ENCODE measurements around the gene PPP2R5E.

PPP2R5E gene

DNA sequence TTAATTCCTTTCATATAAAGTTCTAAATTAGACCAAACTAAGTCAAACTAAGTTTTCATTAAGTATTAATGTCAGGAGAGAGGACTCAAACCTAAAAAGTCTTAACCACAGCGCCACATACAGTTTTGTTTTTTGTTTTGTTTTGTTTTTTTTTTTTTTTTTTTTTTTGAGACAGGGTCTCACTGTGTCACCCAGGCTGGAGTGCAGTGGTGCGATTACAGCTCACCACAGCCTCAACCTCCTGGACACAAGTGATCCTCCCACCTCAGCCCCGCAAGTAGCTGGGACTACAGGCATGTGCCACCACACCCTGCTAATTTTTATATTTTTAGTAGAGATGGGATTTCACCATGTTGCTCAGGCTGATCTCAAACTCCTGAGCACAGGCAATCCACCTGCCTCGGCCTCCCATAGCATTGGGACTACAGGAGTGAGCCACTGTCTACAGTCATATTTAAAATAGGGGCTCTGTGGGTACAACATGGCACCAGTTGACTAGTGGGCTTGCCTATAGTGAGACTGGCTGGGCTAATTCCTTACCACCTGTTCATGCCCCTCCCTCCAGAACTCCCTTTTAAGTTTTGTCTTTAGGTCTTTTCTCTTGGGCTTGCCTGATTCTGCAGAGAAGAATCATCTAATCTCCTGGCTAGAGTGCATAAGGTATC, 110.2 kb downstream of the PPP2R5E start:
- DNase-seq (ENCODE audit: low read depth, low spot score) = no peak

DNA sequence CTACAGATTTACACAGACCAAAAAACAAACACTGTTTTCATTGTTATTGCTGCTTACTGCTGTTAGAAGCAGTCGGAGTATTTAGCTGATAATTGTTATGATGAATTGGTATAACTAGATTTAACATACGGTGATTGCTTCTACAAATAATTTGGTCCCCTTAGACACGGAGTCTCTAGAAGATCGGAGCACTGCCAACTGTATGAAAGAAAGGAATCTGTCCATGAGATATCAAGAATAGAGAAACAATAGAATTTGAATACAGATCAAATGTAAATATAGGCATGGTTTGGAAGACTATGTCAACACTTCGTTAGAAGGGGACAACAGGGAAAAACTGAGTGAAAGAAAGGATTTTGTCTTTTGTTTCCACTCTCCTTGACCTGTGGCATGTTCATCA, 110.9 kb downstream of the PPP2R5E start:
- no peak for DNase-seq (ENCODE audit: low read depth, low spot score)

DNA sequence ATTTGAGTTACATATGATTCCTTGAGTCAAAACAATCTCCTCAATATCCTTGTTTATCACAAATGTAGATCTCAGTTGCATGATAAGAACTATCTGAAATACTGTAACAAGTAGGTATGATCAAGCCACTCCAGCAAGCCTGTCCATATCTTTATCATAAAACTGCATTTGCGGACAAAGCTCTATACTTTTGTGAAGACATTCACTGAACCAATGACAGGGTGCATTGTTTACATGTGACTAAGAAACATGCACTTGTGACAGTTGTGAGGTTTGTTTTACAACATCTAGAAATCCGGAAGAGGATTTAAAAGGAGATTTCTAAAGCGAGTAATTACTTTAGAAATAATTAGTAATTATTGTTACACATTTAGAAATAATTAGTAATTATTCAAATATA, 111.7 kb downstream of the PPP2R5E start:
- DNase-seq (ENCODE audit: low read depth, low spot score) = no peak

DNA sequence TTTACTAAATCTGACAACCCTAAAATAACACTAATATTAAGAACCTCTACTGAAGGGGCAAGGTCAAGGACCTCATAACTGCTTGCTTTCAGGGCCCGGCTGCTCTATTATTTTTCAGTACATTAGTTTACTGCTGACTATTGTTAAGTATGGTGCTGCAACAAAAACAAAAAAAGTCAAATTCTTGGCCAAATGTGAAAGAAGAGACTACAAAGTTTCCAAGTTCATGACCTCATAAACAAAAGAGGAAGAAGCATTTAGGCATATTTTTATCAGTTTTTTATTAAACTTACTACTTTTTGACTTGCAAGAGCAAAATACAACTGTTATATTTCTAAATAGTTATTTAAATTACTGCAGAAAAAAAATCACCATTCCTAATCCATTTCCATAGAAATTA, 114.7 kb downstream of the PPP2R5E start:
- DNase-seq (ENCODE audit: low read depth, low spot score) = no peak

DNA sequence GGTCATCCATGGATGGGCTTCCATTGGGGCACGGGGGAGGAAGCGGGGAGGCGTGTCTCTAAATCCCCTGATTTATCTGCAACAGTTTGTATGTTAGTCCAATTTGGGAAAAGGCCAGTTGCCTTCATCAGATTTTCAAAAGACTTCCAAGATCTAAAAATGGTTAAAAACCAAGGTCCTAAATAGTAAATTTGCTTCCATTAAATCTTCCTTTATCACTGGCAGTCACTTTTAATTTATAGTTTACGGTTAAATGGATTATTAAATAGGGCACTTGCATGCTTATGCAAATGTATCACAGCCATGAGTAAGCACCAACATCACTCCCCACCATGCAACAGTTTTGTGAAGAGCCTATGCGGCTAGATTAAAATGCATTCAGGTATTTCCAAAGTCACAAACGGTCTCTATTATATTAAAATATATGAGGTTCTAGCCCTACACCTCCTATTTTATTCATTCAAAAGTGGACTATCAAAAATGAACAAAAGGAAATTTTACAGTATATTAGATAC, 116.3 kb downstream of the PPP2R5E start:
- DNase-seq (ENCODE audit: low read depth, low spot score) = no peak

DNA sequence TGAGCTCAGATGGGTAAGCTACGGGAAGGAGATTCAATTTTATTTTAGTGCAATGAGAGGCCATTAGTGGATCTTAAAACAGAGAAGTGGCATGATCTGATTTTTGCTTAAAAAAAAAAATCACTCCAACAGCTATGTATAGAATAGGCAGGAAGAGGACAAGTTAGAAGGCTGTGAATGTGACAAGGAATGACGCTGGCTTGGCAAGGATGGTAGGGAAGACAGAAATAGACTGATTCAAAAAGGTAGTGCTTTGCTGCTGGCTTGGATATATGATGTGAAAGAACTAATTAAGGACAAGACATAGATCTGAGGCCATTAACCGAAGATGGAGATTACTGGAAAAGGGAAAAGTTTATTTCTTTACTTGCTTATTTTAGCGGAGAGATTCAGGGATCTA, 119.3 kb downstream of the PPP2R5E start:
- no peak for DNase-seq (ENCODE audit: low read depth, low spot score)

DNA sequence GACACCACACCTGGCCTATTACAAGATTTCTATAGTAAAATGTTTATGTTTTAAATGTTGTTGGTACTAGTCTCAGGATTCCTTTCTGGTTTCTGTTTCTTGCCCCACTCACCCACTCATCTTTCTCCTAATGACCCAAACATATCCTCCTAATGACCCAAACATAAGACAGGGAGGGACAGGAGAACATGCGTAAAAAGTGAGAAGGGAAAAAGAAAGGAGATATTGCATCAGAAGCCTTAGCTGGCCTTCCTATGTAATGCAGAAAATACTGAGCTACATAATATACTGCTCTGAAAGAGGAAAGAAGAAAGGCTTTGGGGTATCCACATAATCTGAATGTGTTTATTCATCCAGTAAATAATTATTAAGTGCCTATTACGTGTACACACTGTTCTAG, 119.8 kb downstream of the PPP2R5E start:
- no peak for DNase-seq (ENCODE audit: low read depth, low spot score)

DNA sequence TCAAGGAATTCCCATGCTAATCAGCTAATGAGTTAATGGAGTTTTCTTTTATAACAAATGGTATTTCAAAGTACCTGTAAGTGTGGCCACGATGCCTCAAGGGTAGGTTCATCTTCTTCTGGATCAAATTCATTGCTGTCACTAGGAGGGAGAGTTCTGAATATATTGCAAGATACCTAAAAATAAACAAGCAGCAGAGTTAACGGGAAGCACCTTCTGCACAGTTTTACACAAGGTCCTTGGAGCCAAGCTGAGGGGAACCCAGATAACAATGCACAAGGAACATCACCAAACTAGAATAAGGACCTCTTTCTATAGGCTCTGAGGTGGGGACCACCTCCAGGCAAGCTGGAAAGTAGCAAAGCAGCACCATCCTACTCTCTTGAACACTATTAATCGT, 121.3 kb downstream of the PPP2R5E start:
- DNase-seq (ENCODE audit: low read depth, low spot score) = no peak

DNA sequence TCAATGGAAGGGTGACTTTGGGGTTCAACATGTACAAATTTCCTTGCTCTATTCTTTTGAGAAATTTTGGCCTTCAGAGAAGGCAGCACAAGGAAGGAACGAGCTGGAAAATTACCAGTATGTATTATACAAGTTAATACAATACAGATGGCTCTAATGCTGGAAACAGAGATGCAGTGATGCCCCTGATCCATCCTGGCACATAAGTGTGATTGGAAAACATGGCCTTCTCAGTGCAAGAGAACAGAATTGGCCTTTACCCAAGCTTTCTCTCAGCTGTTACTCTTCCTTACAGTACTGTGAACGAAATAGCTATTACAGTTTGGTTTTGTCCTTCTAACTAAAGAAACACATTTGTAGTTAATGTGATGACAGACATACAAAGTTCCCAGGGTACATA, 122.0 kb downstream of the PPP2R5E start:
- no peak for DNase-seq (ENCODE audit: low read depth, low spot score)

DNA sequence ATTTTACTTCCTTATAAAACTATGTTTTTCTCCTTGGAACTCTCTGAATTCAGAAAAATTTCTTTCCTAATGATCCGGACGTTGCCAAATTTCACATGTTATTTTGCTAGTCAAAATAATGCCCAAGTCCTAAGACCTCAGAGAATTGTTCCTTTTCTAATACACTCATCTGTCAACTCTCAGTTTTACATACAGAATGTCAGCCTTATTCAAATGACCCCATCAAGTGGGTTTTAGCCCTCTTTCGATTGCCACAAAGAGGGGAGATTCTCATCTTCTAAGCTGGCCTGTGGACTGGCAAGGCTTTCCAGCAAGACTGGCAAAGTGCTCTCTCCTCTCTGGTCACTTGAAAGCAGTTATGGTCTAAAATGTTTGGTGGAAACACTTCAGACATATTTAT, 125.2 kb downstream of the PPP2R5E start:
- no peak for DNase-seq (ENCODE audit: low read depth, low spot score)

DNA sequence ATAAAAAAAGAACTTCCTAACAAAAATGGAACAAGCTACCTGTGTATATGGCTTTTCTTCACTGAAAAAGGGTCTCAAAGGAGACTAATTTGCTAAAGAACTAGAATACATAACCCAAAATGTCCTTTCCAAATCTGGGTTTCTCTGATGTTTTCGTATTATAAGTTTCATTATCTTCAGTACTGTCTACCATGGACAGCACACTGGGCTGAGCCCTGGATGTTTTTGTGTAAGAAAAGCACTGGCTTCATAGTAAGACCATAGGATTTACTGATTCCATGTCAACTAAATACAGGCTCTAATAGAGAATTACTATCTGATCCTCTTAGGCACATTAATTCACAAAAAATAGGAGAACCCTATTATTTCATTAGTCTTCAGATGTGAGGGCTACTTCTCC, 130.2 kb downstream of the PPP2R5E start:
- DNase-seq (ENCODE audit: low read depth, low spot score) = no peak

DNA sequence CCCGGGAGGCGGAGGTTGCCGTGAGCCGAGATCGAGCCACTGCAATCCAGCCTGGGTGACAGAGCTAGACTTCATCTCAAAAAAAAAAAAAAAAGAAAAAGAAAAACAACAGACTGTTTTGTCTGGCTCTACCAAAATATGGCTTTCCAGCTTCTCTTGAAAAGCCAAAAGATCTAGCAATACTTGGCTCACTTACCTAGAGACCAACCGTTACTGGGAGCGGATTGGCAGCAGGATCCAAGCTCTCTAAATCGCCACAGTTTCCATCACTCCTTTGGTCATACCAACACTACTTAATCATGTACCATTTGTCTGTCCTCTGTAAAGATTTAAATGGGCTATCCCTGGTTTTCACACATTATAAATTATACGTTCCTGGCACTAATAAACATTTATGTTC, 136.8 kb downstream of the PPP2R5E start:
- no peak for DNase-seq (ENCODE audit: low read depth, low spot score)

DNA sequence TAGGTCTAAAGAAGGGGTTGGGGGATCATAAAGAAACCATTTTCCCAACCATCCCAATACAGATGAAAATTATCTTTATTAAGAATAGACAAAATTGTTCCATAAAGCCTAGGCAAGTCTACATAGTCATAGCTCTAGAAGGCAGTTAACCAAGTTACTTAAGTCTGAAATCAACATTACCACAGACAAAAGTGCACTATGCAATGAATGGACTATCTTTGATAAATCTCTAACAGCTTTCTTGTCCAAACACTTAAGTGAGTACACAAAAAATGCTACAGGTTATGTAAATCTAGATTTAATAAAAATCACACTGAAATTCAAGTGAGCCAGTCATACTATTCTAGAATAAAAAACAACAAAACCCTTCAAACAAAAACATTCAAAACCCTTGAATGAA, 137.5 kb downstream of the PPP2R5E start:
- DNase-seq (ENCODE audit: low read depth, low spot score) = no peak

DNA sequence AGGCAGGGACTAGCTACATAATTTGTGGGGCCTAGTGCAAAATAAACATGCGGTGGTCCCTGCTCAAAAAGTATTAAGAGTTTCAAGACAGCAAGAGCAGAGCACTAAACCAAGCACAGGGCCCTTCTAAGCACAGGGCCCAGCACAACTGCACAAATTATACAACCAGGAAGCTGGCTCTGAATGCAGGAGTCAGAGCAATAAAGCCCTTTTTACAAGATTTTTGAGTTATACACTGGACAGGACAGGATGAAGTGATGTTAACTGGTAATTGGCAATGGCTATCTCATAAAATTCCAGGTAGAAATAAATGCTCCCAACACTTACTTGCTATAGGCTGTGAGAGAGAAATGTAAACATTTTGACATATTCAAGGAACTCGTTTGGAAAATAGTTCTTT, 138.3 kb downstream of the PPP2R5E start:
- no peak for DNase-seq (ENCODE audit: low read depth, low spot score)

DNA sequence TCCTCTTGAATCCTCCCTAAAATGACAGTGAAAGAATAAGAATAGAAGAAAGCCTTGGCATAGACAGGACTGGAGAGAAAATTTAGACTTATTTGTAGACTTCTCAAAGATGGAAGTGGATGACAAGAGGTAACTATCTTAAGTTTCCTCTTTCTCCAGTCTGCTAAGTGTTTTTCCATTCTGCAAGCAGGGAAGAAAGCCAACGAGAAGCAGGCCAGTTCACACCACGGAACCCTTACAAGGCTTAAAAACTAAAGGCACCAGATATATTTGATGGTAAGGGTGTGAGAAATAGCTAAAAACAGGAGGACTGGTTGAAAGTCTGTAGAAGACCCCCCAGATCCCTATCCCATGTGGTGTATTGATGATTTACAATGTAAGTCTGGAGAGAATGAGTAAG, 141.5 kb downstream of the PPP2R5E start:
- DNase-seq (ENCODE audit: low read depth, low spot score) = no peak

DNA sequence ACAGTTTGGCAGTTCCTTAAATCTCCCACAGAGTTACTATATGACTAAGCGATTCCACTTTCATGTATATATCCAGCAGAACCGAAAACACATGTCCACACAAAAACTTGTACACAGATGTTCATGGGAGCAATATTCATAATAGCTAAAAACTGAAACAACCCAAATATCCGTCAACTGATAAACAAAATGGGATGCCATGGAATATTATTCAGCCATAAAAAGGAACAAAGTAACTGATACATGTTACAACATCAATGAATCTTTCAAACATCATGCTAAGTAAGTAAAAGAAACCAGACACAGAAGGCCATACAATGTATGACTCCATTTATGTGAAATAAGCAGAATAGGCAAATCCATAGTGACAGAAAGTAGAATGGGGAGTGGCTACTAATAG, 144.2 kb downstream of the PPP2R5E start:
- no peak for DNase-seq (ENCODE audit: low read depth, low spot score)

DNA sequence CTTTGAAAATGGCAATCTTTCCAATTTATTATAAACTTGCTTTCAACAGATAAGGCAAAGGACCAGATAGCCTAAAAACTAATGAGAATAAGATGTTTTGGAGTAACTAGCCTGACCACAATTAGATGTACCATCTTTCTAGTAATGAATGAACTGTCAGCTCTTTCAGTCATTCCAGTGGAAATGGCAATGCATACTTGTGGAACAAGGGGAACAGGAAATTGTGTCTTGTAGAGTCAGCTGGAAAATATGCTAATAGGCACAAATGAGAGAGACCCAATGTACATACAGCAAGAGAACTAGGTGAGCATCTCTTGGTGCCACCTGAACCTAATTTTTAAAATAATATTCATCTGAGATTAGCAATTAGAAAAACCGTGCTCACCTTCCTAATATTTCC, 148.3 kb downstream of the PPP2R5E start:
- DNase-seq (ENCODE audit: low read depth, low spot score) = no peak

DNA sequence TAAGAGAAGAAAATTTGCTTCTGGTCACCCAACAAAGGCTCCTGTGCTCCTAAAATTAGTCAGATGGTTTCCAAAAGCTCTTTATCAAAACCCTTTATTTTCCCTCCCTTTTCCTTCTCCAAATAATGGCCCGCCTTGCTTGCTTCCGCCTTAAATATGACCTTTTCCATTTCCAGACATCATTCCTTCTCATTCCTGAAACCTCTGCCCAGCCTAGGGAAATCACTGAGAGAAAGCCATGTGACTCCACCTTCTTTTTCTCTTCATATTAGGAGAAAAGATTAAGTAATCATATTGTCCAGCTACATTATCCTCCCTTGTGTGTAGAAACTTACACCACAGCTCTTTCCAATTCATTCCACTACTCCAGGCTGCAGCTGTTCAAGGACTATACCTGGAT, 148.7 kb downstream of the PPP2R5E start:
- DNase-seq (ENCODE audit: low read depth, low spot score) = no peak

DNA sequence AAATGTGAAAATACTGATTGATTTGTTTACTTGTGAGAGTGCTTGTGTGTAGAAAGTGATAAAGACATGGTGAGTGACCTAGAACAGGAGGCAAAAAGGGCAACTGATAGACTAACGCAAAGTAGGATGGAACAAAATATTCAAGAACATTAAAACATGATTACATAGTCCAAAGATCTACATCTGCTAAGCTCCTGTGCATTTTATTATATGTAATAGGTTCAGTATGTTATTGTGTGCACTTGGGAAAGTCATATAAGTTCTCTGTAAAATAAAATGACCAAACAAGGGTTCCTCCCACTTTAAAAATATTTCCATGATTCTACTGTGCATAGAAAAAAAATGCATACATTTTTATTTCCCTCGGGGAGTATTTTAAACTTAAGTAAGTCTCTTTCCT, 150.2 kb downstream of the PPP2R5E start:
- no peak for DNase-seq (ENCODE audit: low read depth, low spot score)

DNA sequence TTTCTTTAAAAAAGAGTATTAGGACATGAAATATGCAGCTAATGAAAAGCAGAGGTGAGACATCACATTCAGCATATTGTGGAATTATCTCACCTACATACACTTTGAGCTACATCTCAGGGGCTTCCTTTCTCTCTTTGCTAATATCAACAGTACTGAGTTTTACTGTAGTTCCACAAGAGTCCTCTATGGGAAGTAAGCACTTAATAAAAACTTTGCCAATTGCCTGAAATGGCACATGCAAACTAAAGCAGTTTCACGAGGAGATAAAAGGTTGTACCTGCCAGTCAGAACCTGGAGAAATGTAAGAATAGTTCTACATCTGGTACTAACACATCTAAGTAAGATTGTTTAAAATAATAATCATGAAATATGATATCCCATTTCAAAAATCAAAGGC, 150.9 kb downstream of the PPP2R5E start:
- no peak for DNase-seq (ENCODE audit: low read depth, low spot score)

DNA sequence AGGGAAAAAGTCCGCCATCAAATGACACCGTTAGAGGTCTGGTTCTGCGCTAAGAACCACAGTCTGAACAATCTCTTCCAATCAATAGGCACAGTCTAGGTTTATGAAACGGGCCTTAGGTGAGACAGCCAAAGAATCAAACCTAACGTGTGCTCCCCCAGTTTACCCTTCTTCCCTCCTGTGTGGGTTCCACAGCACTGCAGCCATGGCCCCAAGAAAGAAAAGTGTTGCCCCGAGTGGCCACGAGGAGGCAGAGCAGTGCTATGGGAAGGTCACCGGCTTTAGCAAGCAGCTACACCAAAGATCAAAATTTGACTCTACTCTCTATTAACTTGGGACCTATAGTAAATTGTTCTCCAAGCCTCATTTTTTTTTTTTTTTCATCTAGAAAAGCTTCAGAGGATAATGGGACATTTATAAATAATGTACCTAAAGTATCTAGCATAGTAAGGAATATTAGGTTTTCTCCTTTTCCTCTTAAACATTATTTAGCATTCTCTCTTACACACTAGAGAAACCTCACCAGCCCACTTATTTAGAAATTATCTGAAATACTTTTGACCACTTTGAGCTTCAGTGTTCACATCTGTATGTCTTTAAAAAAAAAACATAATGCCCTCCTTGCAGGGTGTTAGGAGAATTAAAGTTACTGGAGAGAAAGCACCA, 154.3 kb downstream of the PPP2R5E start:
- DNase-seq (ENCODE audit: low read depth, low spot score) = no peak

DNA sequence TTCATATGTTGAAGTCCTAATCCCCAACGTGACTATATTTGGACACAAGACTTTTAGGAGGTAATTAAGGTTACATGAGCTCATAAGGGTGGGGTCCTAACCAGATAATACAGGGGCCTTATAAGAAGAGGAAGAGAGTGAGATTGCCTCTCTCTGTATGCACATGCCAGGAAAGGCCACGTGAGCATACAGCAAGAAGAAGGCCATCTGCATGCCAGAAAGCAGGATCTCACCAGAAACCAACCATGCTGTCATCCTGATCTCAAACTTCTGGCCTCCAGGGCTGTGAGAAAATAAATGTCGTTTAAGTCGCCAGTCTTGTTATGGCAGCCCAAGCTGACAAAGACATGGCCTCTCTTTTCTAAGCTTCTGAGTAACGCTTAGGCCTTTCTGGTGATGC, 155.5 kb downstream of the PPP2R5E start:
- no peak for DNase-seq (ENCODE audit: low read depth, low spot score)

DNA sequence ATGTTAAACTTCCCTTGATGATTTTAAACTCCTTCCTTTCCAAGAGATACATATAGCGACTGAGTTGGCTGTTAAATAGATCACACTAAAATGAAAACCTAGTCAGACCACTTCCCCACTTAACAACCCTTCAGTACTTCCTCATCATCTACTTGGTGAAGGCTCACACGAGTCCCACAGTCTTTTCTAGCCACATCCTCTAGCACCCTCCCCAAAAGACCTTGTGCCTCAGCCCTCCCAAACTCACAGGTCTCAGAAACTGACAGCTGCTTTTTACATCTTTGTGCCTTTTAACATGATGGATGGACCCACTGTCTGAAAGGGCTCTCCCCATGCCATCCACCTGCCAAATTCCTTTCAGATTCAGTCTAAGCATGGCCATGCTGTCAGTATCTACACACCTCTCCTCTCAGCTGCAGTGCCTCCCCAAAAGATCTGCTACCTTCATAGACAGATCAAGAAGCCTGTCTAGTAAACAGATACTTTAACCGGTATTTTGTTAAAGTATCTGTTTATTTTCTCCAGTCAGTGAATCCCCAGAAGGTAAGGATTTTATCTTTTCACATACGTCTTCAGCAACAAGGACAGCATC, 159.3 kb downstream of the PPP2R5E start:
- DNase-seq (ENCODE audit: low read depth, low spot score) = no peak

Data from iPS DF 19.7 (cell line).